Activated gamma-delta T cell treated with Interleukin-2 at 50 U/mL for 16 hours (primary cell): ENCODE results near the gene TANC2.

Source experiments
- DNase-seq: peaks from one replicate; pipeline ENCODE4 v3.0.0-alpha.2; 2020

Gene TANC2

GRCh38 chr17:63015824-63016223 is 49.8 kb downstream of the TANC2 start:
- DNase-seq: no peak
